DND-41 (cell line): ENCODE data around the gene ARMC12.

Experiments
- ATAC-seq: fragments of 200-7000 bp; cut with Tn5 transposase; 3 replicates; pipeline ENCODE4 v1.9.1; 2021; ENCODE audit warnings: low read depth; ENCODE audit not compliant: insufficient read depth
- DNase-seq: peaks from one replicate; pipeline ENCODE4 v3.0.0-alpha.2; 2020
- H2AFZ ChIP-seq: 2 replicates; pipeline ENCODE4 v1.6.0; 2012; ENCODE audit warnings: low read depth, low read length
- H3K27ac ChIP-seq: 2 replicates; pipeline ENCODE4 v1.5.1; 2012; ENCODE audit warnings: low read length, inconsistent platforms
- H3K27me3 ChIP-seq: fragments of 200-600 bp; sonication (generic); 2 replicates; pipeline ENCODE4 v1.6.0; 2012; ENCODE audit warnings: low read length, mild to moderate bottlenecking, inconsistent platforms; ENCODE audit not compliant: insufficient read depth, poor library complexity
- H3K36me3 ChIP-seq: 2 replicates; pipeline ENCODE4 v1.5.1; 2012; ENCODE audit warnings: low read length, inconsistent platforms; ENCODE audit not compliant: insufficient read depth
- H3K4me1 ChIP-seq: 2 replicates; pipeline ENCODE4 v1.5.1; 2012; ENCODE audit warnings: mild to moderate bottlenecking, low read length; ENCODE audit not compliant: insufficient read depth
- H3K4me2 ChIP-seq: 2 replicates; pipeline ENCODE4 v1.6.0; 2012; ENCODE audit warnings: mild to moderate bottlenecking, moderate library complexity, low read length, inconsistent platforms; ENCODE audit not compliant: insufficient read depth
- H3K4me3 ChIP-seq, 2 experiments: fragments of 200-600 bp in 1 of 2; shearing (Covaris generic) in 1 of 2; 2 replicates each; pipeline ENCODE4 v1.5.1; 2012 to 2016; ENCODE audit warnings: inconsistent platforms in 2 of 2, low read length in 2 of 2, mild to moderate bottlenecking in 2 of 2, low read depth in 1 of 2, moderate library complexity in 1 of 2
- H3K79me2 ChIP-seq: 2 replicates; pipeline ENCODE4 v1.6.0; 2012; ENCODE audit warnings: low read length, inconsistent platforms; ENCODE audit not compliant: insufficient read depth
- H3K9ac ChIP-seq: 2 replicates; pipeline ENCODE4 v1.6.0; 2012; ENCODE audit warnings: low read depth, mild to moderate bottlenecking, inconsistent platforms, low read length, moderate library complexity
- H3K9me3 ChIP-seq: 2 replicates; pipeline ENCODE4 v1.5.1; 2012; ENCODE audit warnings: low read length, moderate library complexity, mild to moderate bottlenecking, inconsistent platforms; ENCODE audit not compliant: insufficient read depth, severe bottlenecking
- H4K20me1 ChIP-seq: 2 replicates; pipeline ENCODE4 v1.6.0; 2012; ENCODE audit warnings: low read length; ENCODE audit not compliant: insufficient read depth
- CTCF ChIP-seq: IDR thresholded peaks from 2 replicates; pipeline ENCODE4 v1.5.1; 2012; ENCODE audit warnings: borderline replicate concordance, low read length, moderate library complexity, mild to moderate bottlenecking; ENCODE audit not compliant: poor library complexity, severe bottlenecking; ENCODE audit errors: extremely low read depth
- EZH2 ChIP-seq: IDR thresholded peaks from 3 replicates; pipeline ENCODE4 v1.6.1; 2012; ENCODE audit warnings: borderline replicate concordance, low read depth, mild to moderate bottlenecking, moderate library complexity, low read length, inconsistent platforms; ENCODE audit not compliant: severe bottlenecking

Gene ARMC12

GRCh38 chr6:35775031-35775430, 38.2 kb downstream of the ARMC12 start:
- Histone ChIP-seq H4K20me1 (no peaks in the 10 kb centered on the region; the same call in 1 of the 2 replicates), H2AFZ (no peak overlapping the region), H3K27me3 (peaks cover 19% of the 10 kb centered on the region), H3K9ac (no peak overlapping the region), H3K9me3 (no peaks in the 10 kb centered on the region), H3K79me2 (no peaks in the 10 kb centered on the region), H3K4me3 (no peak overlapping the region), H3K4me1 (no peaks in the 10 kb centered on the region), H3K36me3 (no peaks in the 10 kb centered on the region), H3K27ac (no peak overlapping the region), H3K4me2 (no peak overlapping the region)
- DNase-seq (no peak), ATAC-seq (no peak)
- no peak for TF ChIP-seq EZH2
- no peak for TF ChIP-seq CTCF

DNA sequence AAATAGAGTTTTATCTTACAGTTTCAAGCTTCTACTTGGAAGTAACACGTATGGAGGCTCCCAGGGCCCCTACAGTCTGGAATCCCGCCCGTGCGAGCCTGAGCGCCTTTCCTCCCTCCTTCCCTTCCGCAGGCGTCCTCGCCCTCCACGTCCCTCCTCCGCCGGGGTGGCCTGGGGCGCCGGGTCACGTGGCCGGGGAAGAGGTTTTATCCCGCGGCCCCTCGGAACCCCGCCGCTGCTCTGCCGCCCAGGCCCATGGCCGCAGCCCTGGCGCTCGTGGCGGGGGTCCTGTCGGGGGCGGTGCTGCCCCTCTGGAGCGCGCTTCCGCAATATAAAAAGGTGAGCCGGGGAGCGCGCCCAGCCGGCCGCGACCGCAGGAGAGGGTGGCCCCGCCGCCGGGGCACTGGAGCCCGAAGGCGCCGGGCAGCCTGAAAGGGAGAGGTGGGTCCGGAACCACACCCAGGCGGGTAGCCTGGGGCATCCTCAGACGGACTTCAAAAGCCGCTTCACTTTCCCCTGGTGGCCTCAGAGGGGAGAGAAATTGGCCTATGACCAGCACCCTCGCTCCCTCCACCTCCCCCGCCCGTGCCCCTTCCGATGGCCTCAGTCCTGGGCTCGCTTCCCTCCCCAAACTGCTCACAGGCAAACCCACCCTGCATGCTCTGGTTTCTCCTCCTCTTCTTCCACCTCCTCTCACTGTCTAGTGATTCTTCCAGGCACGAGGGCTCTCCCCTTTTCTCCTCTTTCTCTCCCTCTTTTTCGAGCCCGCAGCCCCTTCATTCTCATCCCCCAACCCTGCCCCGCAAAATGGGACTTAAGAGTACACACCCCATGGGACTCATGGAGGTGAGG, 39.8 kb downstream of the ARMC12 start, which contains the start of gene CLPSL2:
Gene CLPSL2 (plus strand): TSS at position 235 of the 852 bp plus-strand sequence. CDS start 21 bp downstream, at position 256.
- H3K4me2 ChIP-seq: no peak within 1 kb of the TSS
- no peak within 1 kb of the TSS for H3K9ac ChIP-seq

DNA sequence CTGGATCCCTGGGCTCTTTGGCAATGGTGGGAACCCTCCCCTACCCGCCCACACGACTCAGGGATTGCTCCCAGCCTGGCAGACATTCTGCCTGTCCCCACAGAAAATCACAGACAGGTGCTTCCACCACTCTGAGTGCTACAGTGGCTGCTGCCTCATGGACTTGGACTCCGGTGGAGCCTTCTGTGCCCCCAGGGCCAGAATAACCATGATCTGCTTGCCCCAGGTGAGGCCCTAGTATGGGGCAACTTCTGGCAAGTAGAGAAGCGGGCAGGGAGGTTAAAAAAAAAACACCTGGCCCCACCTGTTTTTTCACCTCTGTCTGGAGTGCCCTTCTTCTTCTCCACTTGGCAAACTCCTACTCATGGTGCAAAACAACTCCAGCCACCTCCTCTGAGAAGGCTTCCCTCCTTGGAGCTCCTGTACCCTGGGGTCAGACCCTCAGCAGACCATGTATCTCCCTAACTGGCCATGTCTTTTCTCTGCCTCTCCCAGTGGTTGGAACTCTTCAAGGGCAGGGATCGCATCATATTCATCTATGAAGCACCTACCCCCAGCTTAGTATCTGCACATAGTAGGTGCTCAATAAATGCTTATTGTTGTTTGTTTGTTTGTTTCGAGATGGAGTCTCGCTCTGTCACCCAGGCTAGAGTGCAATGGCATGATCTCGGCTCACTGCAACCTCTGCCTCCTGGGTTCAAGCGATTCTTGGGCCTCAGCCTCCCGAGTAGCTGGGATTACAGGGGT, 40.7 kb downstream of the ARMC12 start:
- Histone ChIP-seq H3K9me3 (no peaks in the 10 kb centered on the region), H2AFZ (no peak overlapping the region), H3K4me1 (no peaks in the 10 kb centered on the region), H3K27ac (no peak overlapping the region), H3K27me3 (peaks cover 17% of the 10 kb centered on the region), H3K36me3 (no peaks in the 10 kb centered on the region), H3K9ac (no peak overlapping the region), H4K20me1 (no peaks in the 10 kb centered on the region), H3K4me3 (no peak overlapping the region), H3K4me2 (no peak overlapping the region), H3K79me2 (no peaks in the 10 kb centered on the region)
- TF ChIP-seq EZH2 (no peak), CTCF (no peak)
- DNase-seq (no peak), ATAC-seq (no peak)

More for the DNA sequence above, 39.8 kb downstream of the ARMC12 start, which contains the start of gene CLPSL2:
- no peak within 1 kb of the TSS for H2AFZ ChIP-seq
- H3K4me3 ChIP-seq: no peak within 1 kb of the TSS
- ATAC-seq (no peak), DNase-seq (no peak)
- TF ChIP-seq EZH2 (no peak), CTCF (no peak)
- H3K36me3 ChIP-seq: no peaks in the 10 kb centered on the region
- no peak within 1 kb of the TSS for H3K27ac ChIP-seq
- H4K20me1 ChIP-seq: no peaks in the 10 kb centered on the region; the same call in 1 of the 2 replicates
- no peaks in the 10 kb centered on the region for H3K4me1 ChIP-seq
- peaks cover 18% of the 10 kb centered on the region for H3K27me3 ChIP-seq
- no peaks in the 10 kb centered on the region for H3K9me3 ChIP-seq
- no peaks in the 10 kb centered on the region for H3K79me2 ChIP-seq
